GM18498 (cell line): Measurements from ENCODE around the gene IL15RA.
A peak's percentile ranks its signal among the peaks of the same experiment; 100 is the strongest.

Experiments
- ATAC-seq: cut with Tn5 transposase; IDR thresholded peaks from one replicate; pipeline ENCODE4 v1.9.1; 2021; ENCODE audit warnings: mild to moderate bottlenecking, moderate library complexity; ENCODE audit not compliant: unreplicated experiment

The IL15RA gene, protein sequence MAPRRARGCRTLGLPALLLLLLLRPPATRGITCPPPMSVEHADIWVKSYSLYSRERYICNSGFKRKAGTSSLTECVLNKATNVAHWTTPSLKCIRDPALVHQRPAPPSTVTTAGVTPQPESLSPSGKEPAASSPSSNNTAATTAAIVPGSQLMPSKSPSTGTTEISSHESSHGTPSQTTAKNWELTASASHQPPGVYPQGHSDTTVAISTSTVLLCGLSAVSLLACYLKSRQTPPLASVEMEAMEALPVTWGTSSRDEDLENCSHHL

GRCh38 chr10:5977471-5978229, at the start of gene IL15RA:
Gene IL15RA (minus strand): TSS chr10:5977543. CDS start chr10:5977492, 51 bp downstream.
- ATAC-seq, result peak; percentile 71

DNA sequence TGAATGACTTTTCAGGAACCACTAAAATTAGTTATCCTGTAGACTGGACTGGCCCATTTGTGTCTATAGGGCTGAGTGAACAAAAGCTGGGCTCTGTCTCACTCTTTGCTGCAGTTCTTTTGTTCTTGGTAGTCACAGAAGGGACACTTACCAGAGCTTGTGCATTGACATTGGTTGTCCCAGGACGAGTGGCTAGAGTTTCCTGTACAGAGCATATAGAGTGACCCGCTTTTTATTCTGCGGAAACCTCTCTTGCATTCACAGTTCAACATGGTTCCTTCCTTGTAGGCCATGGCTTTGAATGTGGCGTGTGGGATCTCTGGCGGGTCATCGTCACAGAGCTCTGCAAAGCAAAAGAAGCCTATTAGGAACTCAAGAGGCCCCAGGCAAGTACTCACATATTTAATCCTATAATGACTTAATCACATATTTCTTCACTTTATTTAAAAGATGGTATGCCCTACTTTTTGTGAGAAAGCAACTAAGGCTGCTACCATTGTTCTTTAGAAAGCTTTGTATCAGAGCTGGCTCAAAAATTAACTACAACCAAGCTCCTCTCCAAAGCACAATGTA, 48.4 kb upstream of the IL15RA start:
- no peak for ATAC-seq

DNA sequence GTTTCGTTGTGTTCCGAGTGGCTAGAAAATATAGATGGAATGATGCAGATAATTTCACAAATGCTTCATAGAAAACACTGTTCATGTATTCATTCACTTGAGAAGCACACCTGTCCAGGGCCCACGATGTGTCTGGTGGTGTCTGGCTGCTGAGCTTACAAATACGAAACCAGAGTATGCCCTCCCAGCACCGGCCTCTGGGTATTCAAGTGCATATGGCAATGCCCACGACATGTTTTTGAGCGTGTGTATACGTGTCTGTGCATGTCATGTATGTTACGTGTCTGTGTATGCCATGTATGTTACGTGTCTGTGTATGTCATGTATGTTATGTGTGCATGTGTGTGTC, 47.0 kb upstream of the IL15RA start:
- ATAC-seq, result no peak

DNA sequence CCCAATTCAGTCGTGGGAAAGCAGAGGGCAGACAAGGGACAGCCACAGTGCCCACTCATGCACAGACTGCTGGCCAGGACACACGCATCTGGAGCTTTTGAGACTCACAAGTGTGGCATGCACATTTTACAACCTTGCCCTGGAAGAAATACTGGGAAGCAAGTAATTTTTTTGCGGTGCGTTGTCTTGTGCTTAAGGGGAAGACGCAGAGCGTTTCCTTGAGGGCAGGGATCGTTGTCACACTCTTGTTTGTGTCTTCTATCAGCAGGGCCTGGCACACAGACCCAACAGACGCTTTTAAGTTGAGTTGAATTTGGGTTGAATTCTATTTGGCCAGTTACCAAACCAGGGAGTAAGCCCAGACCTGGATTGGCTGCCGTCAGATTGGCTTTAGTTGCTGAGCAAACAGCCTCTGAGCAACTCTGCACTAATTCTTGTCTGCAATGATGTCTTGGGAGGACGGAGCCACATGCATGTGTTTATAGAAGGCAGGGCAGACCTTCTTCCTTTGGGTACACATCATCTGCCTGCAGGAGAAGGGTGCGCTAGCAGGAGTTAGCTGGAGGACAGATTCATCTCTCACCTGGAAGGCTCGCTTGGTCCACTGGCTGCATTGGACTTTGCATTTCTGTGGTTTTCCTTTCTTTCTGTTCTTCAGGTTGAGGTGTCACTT, 46.5 kb upstream of the IL15RA start:
- no peak for ATAC-seq

DNA sequence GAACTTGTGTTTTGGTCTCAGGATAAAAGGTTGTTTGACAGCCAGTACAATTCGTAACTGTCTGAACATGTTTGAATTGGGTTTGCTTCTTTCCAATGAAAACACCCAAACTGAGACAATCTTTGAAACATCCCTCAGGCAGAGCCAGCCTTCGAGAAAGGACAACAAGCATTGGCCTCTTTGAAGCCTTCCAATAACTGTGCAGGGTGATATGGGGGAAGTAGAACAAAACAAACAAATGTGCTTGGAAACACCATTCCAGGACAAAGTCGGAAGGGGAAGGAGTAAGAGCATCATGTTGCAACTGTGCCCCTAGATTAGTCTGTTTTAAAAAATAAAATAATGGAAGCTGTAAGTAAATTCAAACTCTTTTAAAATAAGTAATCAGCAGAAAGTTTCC, 45.3 kb upstream of the IL15RA start:
- no peak for ATAC-seq

- no peak for ATAC-seq
These were observed 43.5 kb upstream of the IL15RA start for GRCh38 chr10:6020826-6021225.

- no peak for ATAC-seq
These were observed 42.5 kb upstream of the IL15RA start for GRCh38 chr10:6019796-6020195.

DNA sequence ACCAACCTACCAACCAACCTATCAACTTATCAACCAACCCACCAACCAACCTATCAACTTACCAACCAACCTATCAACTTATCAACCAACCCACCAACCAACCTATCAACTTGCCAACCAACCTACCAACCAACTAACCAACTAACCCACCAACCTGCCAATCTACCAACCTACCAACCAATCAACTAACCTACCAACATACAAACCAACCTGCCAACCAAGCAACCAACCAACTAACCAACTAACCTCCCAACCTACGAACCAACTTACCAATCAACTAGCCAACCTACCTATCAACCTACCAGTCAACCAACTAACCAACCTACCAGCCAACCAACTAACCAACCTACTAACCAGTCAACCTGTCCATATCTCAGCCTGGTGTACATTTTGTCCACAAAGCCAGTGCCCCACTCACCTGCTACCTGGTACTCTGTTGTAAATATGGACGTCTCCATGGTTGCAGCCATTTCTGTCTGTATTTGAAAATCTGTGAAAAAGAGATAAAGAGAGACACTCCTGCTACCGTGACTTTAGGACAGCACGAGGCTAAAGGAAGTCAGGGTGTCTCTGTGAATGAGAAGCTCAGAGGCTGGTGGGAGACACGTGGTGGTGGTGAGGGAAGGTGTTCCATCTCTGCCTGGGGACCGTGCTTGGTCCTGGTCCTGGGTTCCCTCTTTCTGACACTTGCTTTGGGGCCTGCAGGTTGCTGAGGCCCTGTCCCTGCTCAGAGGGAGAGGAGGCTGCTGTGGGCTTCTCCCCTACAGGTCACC, 41.9 kb upstream of the IL15RA start:
- ATAC-seq, result no peak

GRCh38 chr10:6018422-6018821, 41.1 kb upstream of the IL15RA start:
- no peak for ATAC-seq

- no peak for ATAC-seq
These were observed 40.5 kb upstream of the IL15RA start for GRCh38 chr10:6017781-6018354.

- ATAC-seq, result no peak
These were observed 37.0 kb upstream of the IL15RA start for GRCh38 chr10:6014241-6014761.

DNA sequence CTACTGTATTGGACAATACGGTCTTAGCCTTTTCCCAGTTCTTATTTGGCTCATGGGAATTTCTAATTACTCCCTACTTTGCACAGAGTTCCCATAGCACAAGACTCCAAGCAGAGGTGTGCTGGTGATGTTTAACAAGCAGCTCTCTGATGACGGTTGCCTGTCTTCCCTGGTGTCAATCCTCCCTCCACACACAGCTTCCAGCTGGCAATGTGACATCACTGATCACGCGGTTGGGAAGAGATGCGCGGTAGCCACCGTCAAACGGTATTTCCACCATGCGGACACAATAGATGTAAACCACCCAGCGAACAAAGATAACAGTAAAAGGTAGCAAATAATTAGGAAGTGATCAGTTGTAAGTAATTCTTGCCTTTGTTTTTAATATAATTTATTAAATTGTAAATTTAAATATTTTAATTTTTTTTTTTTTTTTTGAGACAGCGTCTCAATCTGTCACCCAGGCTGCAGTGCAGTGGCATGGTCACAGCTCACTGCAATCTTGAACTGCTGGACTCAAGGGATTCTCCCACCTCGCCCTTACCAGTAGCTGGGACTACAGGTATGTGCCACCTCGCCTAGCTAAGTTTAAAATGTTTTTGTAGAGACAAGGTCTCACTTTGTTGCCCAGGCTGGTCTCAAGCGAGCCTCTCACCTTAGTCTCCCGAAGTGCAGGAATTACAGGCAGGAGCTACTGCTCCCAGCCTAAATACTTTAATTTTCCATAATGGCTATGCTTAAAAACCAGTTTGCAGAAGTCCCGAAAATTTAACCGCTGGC, 36.3 kb upstream of the IL15RA start:
- no peak for ATAC-seq

DNA sequence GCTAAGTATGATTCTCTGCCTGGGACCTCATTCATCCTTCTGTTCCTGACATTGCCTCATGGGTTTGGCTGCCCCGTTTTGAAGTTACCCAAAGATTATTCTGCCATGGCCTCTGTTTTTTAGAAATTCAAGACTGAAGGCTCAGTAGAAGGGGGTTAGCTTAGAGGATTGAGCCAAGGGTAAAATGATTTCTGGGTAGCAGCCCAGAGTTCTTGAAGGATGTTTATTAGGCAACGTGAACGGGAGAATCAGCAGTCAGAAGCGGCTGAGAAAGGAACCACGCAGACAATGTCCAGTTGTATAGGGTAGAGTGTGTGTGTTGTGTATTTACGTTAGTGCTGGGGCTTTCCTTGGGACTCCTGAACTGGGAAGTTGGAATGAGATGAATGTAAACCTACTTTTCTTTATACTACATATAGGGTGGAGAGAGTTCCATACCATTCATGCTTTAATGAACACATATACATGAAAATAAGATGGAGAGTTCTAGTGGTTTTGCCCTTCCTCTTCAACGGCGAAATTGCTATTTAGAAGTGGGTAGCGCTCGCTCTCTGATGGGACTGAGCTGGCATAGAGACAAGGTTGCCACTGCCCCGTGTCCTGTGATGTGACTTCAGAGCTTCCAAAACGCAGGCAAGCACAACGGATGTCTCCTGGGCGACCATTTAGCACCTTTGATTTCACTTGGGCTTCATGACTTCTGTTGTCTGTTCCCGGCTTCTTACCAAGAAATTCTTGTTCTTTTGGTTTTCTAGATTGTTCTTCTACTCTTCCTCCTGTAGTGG, 35.0 kb upstream of the IL15RA start:
- ATAC-seq, result no peak

- no peak for ATAC-seq
These were observed 34.2 kb upstream of the IL15RA start for GRCh38 chr10:6011558-6011957.

GRCh38 chr10:6010569-6010968, 33.2 kb upstream of the IL15RA start:
- no peak for ATAC-seq

DNA sequence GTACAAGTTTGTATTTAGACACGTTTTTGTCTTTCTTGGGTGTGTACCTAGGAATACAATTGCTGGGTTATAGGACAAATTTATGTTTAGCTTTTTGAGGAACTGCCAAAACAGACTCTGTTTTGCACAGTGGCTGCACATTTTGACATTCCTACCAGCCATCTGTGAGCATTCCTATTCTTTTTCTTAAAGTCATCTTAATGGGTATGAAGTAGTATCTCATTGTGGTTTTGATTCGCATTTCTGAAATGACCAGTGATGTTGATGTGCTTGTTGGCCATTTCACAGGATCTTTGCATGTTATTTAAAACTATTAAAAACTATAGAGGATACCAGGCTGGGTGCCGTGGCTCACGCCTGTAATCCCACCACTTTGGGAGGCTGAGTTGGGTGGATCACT, 32.6 kb upstream of the IL15RA start:
- no peak for ATAC-seq

DNA sequence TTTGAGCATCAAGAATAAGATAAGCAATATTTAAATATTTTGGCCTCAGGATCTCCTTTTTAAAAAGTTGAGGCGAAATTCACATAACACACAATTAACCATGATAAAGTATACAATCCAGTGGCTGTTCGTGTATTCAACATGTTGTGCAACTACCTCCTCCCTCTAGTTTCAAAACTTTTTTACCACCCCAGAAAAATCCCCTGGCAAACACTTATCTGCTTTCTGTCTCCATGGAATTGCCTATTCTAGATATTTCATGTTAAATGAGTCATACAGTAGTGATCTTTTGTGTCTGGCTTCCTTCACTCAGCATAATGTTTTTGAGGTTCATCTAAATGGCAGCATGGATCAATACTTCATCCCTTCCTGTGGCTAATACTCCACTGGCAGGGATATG, 31.8 kb upstream of the IL15RA start:
- ATAC-seq, result no peak

- no peak for ATAC-seq
These were observed 31.3 kb upstream of the IL15RA start for GRCh38 chr10:6008497-6009142.
